Fibroblast of lung (primary cell): ENCODE results near the gene UBE2J2.

Experiments used
- CTCF ChIP-seq, 2 donors: IDR thresholded peaks in 1 of 2; conservative IDR thresholded peaks in 1 of 2; 1 replicate in 1 of 2; 2 replicates in 1 of 2; pipeline ENCODE4 v1.5.1; 2011 to 2012; ENCODE audit warnings: low read length in 2 of 2, control low read depth in 1 of 2, inconsistent platforms in 1 of 2, low read depth in 1 of 2, mild to moderate bottlenecking in 1 of 2
- EZH2 ChIP-seq: IDR thresholded peaks from 2 replicates; pipeline ENCODE4 v1.5.1; 2012; ENCODE audit warnings: low read length, control low read depth, mild to moderate bottlenecking; ENCODE audit errors: missing control alignments

- TF ChIP-seq CTCF (conservative IDR thresholded peaks at IDR 0.05 in 1 of 2, IDR thresholded peaks at IDR 0.05 in 1 of 2; ENCODE audit: low read depth in 1 of 2, low read length in 2 of 2) (no peak), EZH2 (no peak)
These were observed 68.5 kb downstream of the UBE2J2 start for GRCh38 chr1:1204998-1205768.
